ENCODE data around the gene MS4A4A.

GRCh38 chr11:60288531-60288930, 8.1 kb downstream of the MS4A4A start:
- TF ChIP-seq CTCF (IDR thresholded peaks at IDR 0.05) (no peak), POLR2AphosphoS5 (IDR thresholded peaks at IDR 0.05) (no peak), POLR2A (IDR thresholded peaks at IDR 0.05; ENCODE audit: low read depth) (no peak), EP300 (IDR thresholded peaks at IDR 0.05) (no peak)

Measured in esophagus muscularis mucosa (tissue), 4 donors.